GM21390 (cell line): Measurements from ENCODE around the gene ADIPOR2.

Source experiments
- ATAC-seq: cut with Tn5 transposase; IDR thresholded peaks from one replicate; pipeline ENCODE4 v1.9.1; 2021; ENCODE audit not compliant: unreplicated experiment

Gene ADIPOR2

DNA sequence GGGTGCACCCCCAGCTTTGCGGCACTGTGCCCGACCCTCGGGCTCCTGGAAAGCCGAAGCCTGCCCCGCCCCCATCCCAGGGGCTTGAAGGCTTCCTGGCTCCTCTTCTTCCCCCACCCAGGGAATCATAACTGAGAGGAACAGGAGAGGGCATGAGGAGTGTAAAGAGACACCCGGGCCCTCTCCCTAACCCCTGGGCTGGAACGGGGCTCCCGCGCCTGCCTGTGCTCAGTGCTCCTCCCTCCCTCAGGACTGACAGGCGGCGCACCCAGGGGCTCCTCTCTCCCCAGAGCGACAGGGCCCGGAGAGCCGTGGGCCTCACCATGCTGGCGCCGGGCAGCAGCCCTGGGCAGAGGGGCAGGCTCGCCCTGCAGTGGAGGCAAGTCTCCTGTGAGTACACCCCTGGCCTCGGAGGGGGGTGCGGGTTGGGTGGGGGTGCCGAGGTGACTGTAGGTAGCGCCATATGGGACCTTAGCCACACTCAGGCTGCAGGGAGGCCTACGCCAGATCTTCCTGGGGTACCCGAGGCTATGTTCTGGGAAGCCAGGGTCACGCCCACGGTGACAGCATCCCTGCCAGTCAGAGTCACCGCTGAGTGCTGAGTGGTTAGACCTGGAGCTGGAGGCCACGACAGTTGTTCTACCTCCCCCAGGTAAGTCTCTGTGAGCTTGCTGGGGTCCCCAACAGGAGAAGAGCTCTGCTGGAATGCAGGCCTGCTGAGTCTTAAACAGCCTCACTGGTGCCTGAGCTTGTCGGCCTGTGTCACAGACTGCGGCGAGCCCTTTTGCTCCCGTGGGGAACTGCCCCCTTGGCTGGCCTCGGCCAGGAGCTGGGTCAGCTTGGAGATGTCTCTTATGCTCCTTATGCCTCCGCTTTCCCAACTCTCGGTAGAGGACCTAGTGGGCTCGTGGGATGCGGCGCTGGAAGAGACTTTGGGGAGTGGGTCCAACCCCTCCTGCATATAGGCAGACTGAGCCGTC is 137.2 kb downstream of the ADIPOR2 start:
- ATAC-seq = no peak

DNA sequence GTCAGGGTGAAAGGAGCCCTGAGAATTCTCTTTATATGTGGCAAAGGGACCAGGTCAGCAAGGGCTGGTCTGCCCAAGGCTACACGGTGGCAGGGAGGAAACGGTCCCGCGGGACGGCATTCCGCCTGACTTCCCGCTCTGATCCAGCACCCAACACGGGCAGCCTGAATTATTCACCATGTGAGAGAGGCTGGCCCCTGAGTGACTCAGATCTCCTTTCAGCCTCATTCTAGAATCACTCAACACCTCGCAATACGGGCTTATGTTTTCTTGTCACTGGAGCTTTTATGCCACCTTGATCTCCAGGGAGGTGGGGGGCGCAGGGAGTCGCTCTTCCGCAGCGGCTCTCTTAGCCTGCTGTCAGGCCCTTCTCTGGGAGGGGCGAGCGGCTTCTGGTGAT is 138.0 kb downstream of the ADIPOR2 start:
- ATAC-seq = no peak

DNA sequence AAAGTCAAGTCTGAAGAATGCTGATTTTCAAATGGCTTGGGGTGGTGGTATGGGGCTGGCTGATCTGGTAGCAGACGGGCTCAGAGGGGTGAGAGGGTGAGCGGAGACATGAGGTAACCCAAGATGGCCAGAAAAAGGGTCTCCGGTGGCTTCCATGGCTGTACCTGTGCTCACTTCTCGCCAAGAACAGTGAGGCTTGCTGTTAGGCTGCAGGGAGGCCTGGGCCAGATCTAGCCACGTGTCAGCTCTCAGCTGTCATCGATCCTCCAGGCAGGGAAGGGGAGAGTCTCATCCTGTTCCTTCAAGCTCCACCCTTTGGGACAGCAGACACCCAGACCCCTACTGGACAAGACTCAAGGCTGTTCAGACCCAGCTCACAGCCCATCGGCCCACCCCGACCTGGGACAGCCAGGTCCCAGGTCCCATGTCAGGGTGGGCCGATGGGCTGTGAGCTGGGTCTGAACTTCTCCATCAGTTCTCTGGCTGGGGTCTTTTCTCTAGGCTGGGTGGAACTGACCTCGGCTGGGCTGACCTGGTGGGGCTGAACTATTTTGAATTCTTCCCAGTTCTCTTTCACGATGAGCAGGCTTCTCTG is 138.5 kb downstream of the ADIPOR2 start:
- ATAC-seq = no peak

DNA sequence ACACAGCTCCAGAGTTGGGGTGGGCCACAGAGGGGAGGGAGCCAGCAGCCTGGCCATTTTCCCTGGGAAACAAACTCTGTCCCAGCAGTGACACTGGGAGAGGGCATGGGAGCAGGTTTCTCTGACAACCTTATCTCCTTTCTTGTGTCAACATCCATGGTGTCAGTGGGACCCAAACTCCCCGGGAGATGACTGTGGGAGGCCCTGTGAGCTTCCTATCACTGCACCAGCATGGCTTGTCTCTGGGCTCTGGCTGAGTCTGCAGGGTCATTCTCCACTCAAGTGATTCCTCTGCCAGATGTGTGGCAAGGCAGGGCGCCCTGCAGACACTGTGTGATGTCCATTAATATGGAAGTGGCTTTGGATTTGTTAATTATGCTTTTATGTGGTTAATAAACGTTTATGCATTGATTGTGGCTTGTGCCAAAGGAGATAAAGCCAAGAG is 139.6 kb downstream of the ADIPOR2 start:
- no peak for ATAC-seq

DNA sequence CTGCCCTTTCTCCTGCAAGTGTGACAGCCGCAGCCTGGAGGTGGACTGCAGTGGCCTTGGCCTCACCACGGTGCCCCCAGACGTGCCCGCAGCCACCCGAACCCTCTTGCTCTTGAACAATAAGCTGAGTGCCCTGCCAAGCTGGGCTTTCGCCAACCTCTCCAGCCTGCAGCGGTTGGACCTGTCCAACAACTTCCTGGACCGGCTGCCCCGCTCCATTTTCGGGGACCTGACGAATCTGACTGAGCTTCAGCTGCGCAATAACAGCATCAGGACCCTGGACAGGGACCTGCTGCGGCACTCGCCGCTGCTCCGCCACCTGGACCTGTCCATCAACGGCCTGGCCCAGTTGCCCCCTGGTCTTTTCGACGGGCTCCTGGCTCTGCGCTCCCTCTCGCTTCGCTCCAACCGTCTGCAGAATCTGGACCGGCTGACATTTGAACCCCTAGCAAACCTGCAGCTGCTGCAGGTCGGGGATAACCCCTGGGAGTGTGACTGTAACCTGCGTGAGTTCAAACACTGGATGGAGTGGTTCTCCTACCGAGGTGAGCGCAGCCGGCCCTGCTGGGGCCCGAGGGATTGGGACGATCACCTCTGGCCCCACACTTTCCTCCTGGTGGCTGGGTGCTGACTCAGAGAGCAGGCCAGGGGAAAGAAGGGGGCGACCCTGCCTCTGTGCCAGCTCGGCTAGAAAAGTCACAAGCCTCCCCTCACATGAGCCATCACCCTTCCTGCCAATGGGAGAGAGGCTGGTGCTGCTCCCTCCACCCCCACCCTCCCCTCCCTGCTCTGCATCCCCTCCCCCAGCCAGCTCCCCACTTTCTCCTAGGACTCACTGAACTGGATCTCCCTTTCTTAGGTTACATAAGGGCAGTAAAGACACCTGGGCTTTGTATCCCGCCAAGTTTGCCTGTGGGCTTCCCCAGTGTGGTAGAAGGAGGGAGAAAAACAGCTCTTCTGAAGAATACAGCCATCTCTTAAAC is 140.4 kb downstream of the ADIPOR2 start:
- no peak for ATAC-seq

DNA sequence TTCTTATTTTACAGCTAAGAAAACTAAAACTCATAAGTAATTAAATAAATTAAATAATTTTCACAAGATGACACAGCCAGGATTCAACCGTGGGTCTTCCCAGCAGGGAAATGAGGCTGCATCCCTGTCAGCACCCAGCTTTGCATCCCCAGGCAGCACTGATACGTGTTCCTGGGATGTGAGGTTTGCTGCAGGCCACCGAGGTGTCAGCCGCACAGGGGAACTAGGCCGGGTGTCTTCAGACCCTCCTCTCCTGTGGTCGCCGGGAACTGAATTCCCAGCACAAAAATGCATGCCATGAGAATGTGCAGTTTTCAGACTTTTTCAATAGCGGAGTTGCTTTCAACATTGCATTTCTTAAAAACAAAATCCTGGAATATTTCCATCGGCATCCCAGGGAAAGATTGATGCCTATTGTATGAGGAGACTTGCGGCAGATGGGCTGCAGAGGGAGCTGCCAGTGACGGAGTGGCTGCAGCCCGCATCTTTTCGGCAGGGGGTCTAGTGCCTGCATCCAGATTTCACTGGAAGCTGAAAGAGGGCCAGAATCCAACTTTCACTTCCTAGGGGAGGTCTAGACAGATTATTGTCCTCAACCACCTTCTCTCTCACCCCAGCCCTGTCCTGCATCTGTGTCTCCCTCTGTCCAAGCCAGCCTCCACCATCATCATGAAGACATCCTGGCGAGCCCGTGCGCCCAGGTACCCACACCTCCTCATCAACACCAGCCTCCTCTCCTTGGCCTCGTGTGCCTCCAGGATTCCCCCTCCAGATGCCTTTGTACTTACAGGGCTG is 142.1 kb downstream of the ADIPOR2 start:
- ATAC-seq = no peak

DNA sequence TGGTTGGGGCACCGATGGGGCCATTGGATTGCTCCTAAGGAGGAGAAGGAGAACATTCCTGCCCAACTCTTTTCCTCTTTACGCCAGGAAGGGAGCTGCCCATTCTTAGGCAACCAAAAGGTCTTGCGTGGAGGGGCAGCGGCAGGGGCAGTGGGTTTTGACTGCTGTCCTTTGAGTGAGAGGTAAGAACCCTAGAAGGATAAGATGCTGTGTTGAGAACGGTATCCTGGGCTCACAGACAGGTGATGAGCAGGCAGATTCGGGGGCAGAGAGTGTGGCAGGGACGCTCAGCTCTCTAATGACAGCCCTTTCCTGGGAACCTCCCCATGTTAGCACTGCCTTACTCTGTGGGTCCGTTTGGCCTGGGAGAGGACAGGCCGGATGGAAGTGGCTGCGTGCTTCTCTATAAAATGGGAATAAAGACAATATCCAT is 142.7 kb downstream of the ADIPOR2 start:
- ATAC-seq = no peak

DNA sequence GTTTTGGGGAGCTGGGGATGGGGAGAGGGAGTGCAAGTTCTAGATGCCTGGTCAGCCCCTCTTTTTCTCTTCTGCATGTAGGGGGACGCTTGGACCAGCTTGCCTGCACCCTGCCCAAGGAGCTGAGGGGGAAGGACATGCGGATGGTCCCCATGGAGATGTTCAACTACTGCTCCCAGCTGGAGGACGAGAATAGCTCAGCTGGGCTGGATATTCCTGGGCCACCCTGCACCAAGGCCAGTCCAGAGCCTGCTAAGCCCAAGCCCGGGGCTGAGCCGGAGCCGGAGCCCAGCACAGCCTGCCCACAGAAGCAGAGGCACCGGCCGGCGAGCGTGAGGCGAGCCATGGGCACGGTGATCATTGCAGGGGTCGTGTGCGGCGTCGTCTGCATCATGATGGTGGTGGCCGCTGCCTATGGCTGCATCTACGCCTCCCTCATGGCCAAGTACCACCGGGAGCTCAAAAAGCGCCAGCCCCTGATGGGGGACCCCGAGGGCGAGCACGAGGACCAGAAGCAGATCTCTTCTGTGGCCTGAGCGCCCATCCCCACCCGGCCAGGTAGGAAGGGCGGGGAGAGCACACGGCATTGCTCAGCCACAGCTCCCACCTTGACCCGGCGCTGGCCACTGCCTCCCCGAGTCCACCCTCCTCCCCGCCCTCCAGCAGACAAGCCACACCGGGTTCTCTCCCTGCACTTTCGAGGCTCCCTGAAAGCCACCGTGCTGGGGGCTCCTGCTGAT is 143.5 kb downstream of the ADIPOR2 start:
- ATAC-seq = no peak

DNA sequence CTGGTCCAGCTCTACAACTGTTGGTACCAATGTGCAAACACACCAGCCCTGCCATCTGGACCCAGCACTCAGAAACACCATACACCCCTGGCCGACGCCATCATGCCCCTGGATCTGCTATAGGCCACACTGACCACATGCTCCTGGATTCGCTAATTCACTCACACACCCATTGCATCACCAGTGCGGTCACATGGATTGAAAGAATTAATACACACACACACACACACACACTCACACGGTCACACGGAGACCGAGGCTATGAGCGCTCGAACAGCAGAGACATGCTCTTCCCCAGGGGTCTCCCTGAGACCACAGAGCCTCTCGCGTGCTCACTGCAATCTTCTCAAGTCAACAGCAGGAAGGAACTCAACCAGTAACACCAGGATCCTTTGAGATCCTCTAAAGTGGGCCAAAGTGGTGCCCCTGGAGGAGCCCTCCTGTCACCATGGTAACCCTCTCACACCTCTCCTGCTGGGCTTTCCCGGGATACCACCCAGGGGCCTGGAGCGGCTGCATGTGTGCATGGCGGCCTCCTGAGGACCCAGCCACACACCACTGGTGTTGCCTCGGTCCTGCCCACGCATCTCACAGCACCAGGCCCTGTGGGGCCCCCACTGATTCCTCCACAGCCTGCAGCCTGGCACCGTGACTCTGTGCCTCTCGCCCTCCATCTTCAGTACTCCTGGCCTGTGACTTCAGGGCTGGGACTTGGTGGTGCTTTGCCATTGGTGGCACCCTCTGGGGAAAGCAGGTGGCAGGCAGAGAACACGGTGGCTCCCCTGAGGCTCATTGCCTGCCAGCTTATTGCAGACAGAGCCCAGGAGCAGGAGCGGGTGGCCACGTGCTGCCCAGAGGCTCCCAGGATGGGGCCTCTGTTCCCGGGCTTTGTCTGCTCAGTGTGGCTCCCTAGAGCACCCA is 144.6 kb downstream of the ADIPOR2 start:
- ATAC-seq = no peak

DNA sequence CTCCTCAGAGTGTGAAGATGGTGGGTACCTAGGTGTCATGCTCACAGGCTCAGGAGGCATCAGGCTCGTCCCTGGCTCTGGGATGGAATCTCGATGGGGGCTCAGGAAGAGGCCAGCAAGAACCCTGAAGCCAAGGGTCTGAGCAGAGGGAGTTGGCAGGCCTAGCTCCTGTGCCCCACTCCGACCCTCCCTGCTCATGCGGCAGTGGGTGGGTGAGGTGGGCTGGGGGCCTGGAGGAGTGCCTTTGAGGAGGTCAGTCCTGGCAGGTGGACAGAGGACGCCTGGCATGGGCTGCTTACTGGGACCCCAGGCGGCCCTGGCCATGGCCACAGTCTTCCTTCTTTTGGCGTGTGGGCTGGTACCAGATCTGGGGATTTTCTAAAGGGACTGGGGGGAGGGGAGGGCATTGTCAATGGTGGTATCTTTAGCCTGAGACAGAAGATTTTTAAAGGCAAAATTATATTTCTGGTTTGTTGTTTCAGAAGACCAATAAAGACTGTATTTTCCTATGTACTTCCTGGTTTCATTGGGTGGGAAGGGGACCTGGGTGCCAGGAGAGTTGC is 145.5 kb downstream of the ADIPOR2 start:
- ATAC-seq = no peak

DNA sequence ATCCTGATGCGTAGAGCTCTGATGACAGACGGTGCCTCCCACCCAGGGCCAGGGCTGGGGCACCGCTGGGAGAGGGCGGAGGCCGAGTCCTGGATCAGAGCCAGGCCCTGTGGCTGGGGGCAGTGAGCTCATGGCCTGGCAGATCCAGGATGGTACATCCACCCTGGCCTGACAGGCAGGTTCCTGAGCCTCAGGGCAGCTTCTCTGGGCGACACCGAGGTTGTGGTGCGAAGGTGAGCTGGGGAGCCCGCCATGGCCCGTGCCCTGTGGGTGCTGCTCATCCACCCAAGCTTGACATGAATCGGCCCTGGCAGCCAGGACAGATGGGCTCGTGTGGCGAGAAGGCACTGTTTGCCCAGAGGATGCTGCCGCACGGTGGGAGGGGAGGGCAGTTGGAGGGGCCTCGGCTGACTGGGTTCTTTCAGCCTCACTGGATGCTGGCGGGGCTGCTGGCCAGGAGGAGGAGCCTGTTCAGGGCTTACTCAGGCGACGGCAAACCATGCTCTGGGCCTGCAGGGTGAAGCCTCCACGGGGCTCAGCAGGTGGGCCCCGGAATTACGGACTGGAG is 146.1 kb downstream of the ADIPOR2 start:
- ATAC-seq = no peak

DNA sequence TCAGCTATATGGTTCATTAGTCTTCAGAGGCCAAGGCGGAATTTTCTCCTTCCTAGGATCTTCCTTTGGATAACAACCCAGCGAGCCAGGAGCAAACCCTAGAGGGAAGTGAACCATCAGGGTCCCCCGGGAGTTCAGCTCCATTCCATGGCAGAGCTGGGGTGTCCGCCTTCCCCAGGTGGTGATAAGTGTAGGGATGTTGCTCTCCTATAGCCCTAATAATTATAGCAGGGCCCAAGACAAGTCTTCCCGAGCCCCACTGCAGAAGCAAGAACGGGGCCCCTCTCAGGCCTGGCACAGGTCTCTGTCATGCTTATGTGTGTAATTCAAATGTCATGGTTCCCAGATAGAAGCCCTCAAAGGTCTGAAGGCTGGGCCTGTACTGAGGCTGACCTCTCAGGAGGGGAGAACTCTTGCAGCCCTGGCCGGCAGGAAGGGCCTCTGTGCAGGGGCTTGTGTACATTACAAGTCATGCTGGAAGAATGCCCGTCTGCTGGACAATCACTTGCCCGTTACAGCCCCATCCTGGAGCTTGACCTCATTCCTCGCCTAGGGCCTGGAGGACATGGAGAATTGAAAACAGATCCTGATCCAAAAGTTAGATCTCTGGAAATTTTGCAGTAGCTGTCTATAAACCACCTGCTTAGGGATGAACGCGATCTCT is 146.8 kb downstream of the ADIPOR2 start:
- no peak for ATAC-seq
